T-helper 1 cell (primary cell): ENCODE results near the gene FAAP20.

ENCODE experiments used
- DNase-seq, 5 donors: peaks; one replicate each; pipeline ENCODE4 v3.0.0-alpha.2; 2012 to 2020

The FAAP20 gene

GRCh38 chr1:2229911-2230731 is 35.5 kb upstream of the FAAP20 start:
- DNase-seq = peak in 1 of 5 donors; percentile 9

GRCh38 chr1:2229037-2229864 is 34.7 kb upstream of the FAAP20 start:
- peak in 2 of 5 donors; percentile 10 to 84 for DNase-seq

- peak in 1 of 5 donors; percentile 25 for DNase-seq
Observed at GRCh38 chr1:2228694-2229036, 34.1 kb upstream of the FAAP20 start.

- DNase-seq = no peak
Observed at GRCh38 chr1:2228157-2228594, 33.6 kb upstream of the FAAP20 start, which contains the start of gene SKI. SKI (plus strand) TSS chr1:2228319; CDS start chr1:2228767, 448 bp downstream.

- DNase-seq = peak; percentile 87 to 97 (median 90)
Observed at GRCh38 chr1:2227346-2228156, 33.0 kb upstream of the FAAP20 start.

GRCh38 chr1:2226525-2227345 is 32.2 kb upstream of the FAAP20 start:
- DNase-seq = peak in 1 of 5 donors; percentile 9

GRCh38 chr1:2224631-2225428 is 30.3 kb upstream of the FAAP20 start:
- peak in 1 of 5 donors; percentile 7 for DNase-seq

GRCh38 chr1:2224170-2224584 is 29.6 kb upstream of the FAAP20 start:
- DNase-seq = no peak

GRCh38 chr1:2221271-2221670 is 26.7 kb upstream of the FAAP20 start:
- no peak for DNase-seq

- no peak for DNase-seq
Observed at GRCh38 chr1:2216767-2217058, 22.1 kb upstream of the FAAP20 start.

- DNase-seq = peak in 1 of 5 donors; percentile 4
Observed at GRCh38 chr1:2215909-2216766, 21.6 kb upstream of the FAAP20 start.

- no peak for DNase-seq
Observed at GRCh38 chr1:2215329-2215728, 20.8 kb upstream of the FAAP20 start.

- DNase-seq = peak in 2 of 5 donors; percentile 5 to 13
Observed at GRCh38 chr1:2214541-2215241, 20.1 kb upstream of the FAAP20 start.

GRCh38 chr1:2213576-2214505 is 19.3 kb upstream of the FAAP20 start:
- DNase-seq = peak in 1 of 5 donors; percentile 5

GRCh38 chr1:2212532-2213491 is 18.2 kb upstream of the FAAP20 start:
- peak in 4 of 5 donors; percentile 32 to 66 (median 44) for DNase-seq

GRCh38 chr1:2212274-2212531 is 17.6 kb upstream of the FAAP20 start:
- peak in 1 of 5 donors; percentile 9 for DNase-seq

GRCh38 chr1:2210786-2211185 is 16.2 kb upstream of the FAAP20 start:
- DNase-seq = no peak
